SK-N-SH (cell line): ENCODE results near the gene F2R. TPM values are rescaled to one million over a fixed set of nuclear protein-coding genes. Genes with fewer than 3 reads are reported as not detected.

Source experiments
- CTCF ChIA-PET: fragments of 300-600, 350-600 bp; formaldehyde crosslinking; extraction: SDS; loops from one replicate; lab custom pipeline; 2021; lab: Yijun Ruan, JAX
- POLR2A ChIA-PET: fragments of 350-600 bp; sonication (Branson Sonifier 250); formaldehyde crosslinking; extraction: SDS; loops from one replicate; lab custom pipeline; 2020; ENCODE audit warnings: antibody characterized with exemption, inconsistent platforms; lab: Yijun Ruan, JAX
- DNase-seq: peaks from one replicate; pipeline ENCODE4 v3.0.0; 2012
- H2AFZ ChIP-seq: fragments of 200-600 bp; sonication (generic); 2 replicates; pipeline ENCODE4 v1.8.1; 2016; ENCODE audit warnings: antibody characterized with exemption, mild to moderate bottlenecking, low read depth
- H3F3A ChIP-seq: fragments of 200-600 bp; sonication (generic); replicated peaks from 2 replicates; pipeline ENCODE3; 2016; ENCODE audit warnings: antibody characterized with exemption, mild to moderate bottlenecking; ENCODE audit not compliant: insufficient read depth
- H3K27ac ChIP-seq, 2 experiments: fragments of 200-500 bp in 1 of 2; fragments of 200-600 bp in 1 of 2; sonication (Bioruptor generic) in 1 of 2; sonication (generic), shearing (Covaris generic) in 1 of 2; 2 replicates each; pipeline versions ENCODE4 v1.5.1 to v1.6.1; 2014 to 2016; ENCODE audit warnings: low read depth in 2 of 2, inconsistent platforms in 1 of 2, low read length in 1 of 2, mild to moderate bottlenecking in 1 of 2, mixed read lengths in 1 of 2
- H3K27me3 ChIP-seq: fragments of 200-600 bp; sonication (generic), shearing (Covaris generic); 2 replicates; pipeline ENCODE4 v1.6.1; 2016; ENCODE audit warnings: mixed run types; ENCODE audit not compliant: insufficient read depth
- H3K36me3 ChIP-seq, 2 experiments: fragments of 200-500 bp in 1 of 2; fragments of 200-600 bp in 1 of 2; sonication (Bioruptor generic) in 1 of 2; sonication (generic) in 1 of 2; replicated peaks in 1 of 2; 2 replicates each; pipeline versions ENCODE3 to v1.5.1; 2014 to 2016; ENCODE audit warnings: low read length in 1 of 2, mild to moderate bottlenecking in 1 of 2; ENCODE audit not compliant: insufficient read depth in 2 of 2, control insufficient read depth in 1 of 2
- H3K4me1 ChIP-seq, 2 experiments: fragments of 200-500 bp in 1 of 2; fragments of 200-600 bp in 1 of 2; sonication (Bioruptor generic) in 1 of 2; sonication (generic), shearing (Covaris generic) in 1 of 2; 2 replicates each; pipeline versions ENCODE4 v1.5.1 to v1.6.1; 2014 to 2016; ENCODE audit warnings: low read depth in 1 of 2, low read length in 1 of 2, mixed run types in 1 of 2; ENCODE audit not compliant: insufficient read depth in 2 of 2, control insufficient read depth in 1 of 2
- H3K4me2 ChIP-seq: fragments of 200-600 bp; sonication (generic), shearing (Covaris generic); 2 replicates; pipeline ENCODE4 v1.6.1; 2017; ENCODE audit warnings: mixed run types
- H3K4me3 ChIP-seq, 2 experiments: fragments of 200-500 bp in 1 of 2; fragments of 200-600 bp in 1 of 2; sonication (Bioruptor generic) in 1 of 2; sonication (generic), shearing (Covaris generic) in 1 of 2; 2 replicates each; pipeline versions ENCODE4 v1.5.1 to v1.8.1; 2014 to 2016; ENCODE audit warnings: low read depth in 2 of 2, inconsistent platforms in 1 of 2, low read length in 1 of 2, mild to moderate bottlenecking in 1 of 2, mixed read lengths in 1 of 2, moderate library complexity in 1 of 2
- H3K79me2 ChIP-seq: fragments of 200-600 bp; sonication (generic); 2 replicates; pipeline ENCODE4 v1.8.1; 2017; ENCODE audit warnings: mild to moderate bottlenecking; ENCODE audit not compliant: insufficient read depth
- H3K9ac ChIP-seq: fragments of 200-600 bp; sonication (generic); 2 replicates; pipeline ENCODE4 v1.6.1; 2017; ENCODE audit warnings: mixed run types
- H3K9me2 ChIP-seq: fragments of 200-600 bp; sonication (generic); 2 replicates; pipeline ENCODE4 v1.6.1; 2017; ENCODE audit warnings: mixed run types
- H3K9me3 ChIP-seq: fragments of 200-600 bp; sonication (generic); 2 replicates; pipeline ENCODE4 v1.6.1; 2017; ENCODE audit warnings: mixed run types, mild to moderate bottlenecking, moderate library complexity
- H4K20me1 ChIP-seq: fragments of 200-600 bp; sonication (generic); 2 replicates; pipeline ENCODE4 v1.6.1; 2017; ENCODE audit warnings: mild to moderate bottlenecking, mixed run types; ENCODE audit not compliant: insufficient read depth
- ELF1 ChIP-seq: IDR thresholded peaks from 2 replicates; pipeline ENCODE4 v1.4.0; 2012
- EZH2phosphoT487 ChIP-seq: fragments of 200-600 bp; sonication (generic); IDR thresholded peaks from 2 replicates; pipeline ENCODE4 v1.6.1; 2017; ENCODE audit warnings: low read depth, mixed run types, mild to moderate bottlenecking, antibody characterized with exemption, moderate library complexity, borderline replicate concordance
- FOXJ3 ChIP-seq: sonication (generic); formaldehyde crosslinking; IDR thresholded peaks from 2 replicates; pipeline ENCODE4 v1.5.1; 2020; ENCODE audit warnings: mild to moderate bottlenecking, missing genetic modification reagents
- GABPA ChIP-seq: IDR thresholded peaks from 2 replicates; pipeline ENCODE4 v1.4.0; 2012; ENCODE audit warnings: low read depth, mild to moderate bottlenecking
- GATA2 ChIP-seq: sonication (generic); formaldehyde crosslinking; IDR thresholded peaks from 2 replicates; pipeline ENCODE4 v1.5.0; 2020; ENCODE audit warnings: mild to moderate bottlenecking, missing genetic modification reagents
- JUND ChIP-seq: IDR thresholded peaks from 2 replicates; pipeline ENCODE4 v1.4.0; 2012
- MEF2A ChIP-seq: IDR thresholded peaks from 2 replicates; pipeline ENCODE4 v1.4.0; 2012; ENCODE audit warnings: low read depth, borderline replicate concordance
- MXI1 ChIP-seq: IDR thresholded peaks from 2 replicates; pipeline ENCODE4 v1.6.1; 2012; ENCODE audit warnings: mild to moderate bottlenecking, low read depth, low read length, improper control_type of control experiment
- RAD21 ChIP-seq: IDR thresholded peaks from 2 replicates; pipeline ENCODE4 v1.6.1; 2012; ENCODE audit warnings: mild to moderate bottlenecking, low read length
- RFX5 ChIP-seq: IDR thresholded peaks from 2 replicates; pipeline ENCODE4 v1.6.1; 2012; ENCODE audit warnings: mild to moderate bottlenecking, improper control_type of control experiment, low read length
- SIN3A ChIP-seq: IDR thresholded peaks from 2 replicates; pipeline ENCODE4 v1.6.1; 2012; ENCODE audit warnings: low read depth, mild to moderate bottlenecking, low read length, moderate library complexity, borderline replicate concordance
- TAF1 ChIP-seq: IDR thresholded peaks from 2 replicates; pipeline ENCODE4 v1.6.1; 2012; ENCODE audit warnings: low read depth, mild to moderate bottlenecking, low read length, moderate library complexity, borderline replicate concordance
- TCF12 ChIP-seq: IDR thresholded peaks from 2 replicates; pipeline ENCODE4 v1.4.0; 2012
- TEAD4 ChIP-seq: IDR thresholded peaks from 2 replicates; pipeline ENCODE4 v1.4.0; 2012; ENCODE audit warnings: mild to moderate bottlenecking, borderline replicate concordance; ENCODE audit not compliant: insufficient read depth
- YY1 ChIP-seq: IDR thresholded peaks from 2 replicates; pipeline ENCODE4 v1.4.0; 2012; ENCODE audit warnings: low read depth, mild to moderate bottlenecking
- WGBS: methylation state at CpG from one replicate; pipeline ENCODE4 v1.1.6; 2017; ENCODE audit warnings: low lambda C conversion rate; 5-methylcytosine and 5-hydroxymethylcytosine counted together
- polyA plus RNA-seq, 3 experiments: library from polyadenylated mRNA; depleted of rRNA; stranded (reverse); fragments of >200 nt; gene quantifications; 2 replicates each; pipeline ENCODE4 v1.2.3, GENCODE V29; 2012
- TF ChIP-seq, protein P1 (sequence below): fragments of 150-350 bp; IDR thresholded peaks from 2 replicates; pipeline ENCODE4 v1.6.1; 2016; ENCODE audit warnings: mild to moderate bottlenecking, low read depth, low read length
- TF ChIP-seq, protein P2 (sequence below): IDR thresholded peaks from 2 replicates; pipeline ENCODE4 v1.4.0; 2012; ENCODE audit warnings: low read depth, borderline replicate concordance
- TF ChIP-seq, protein P3 (sequence below): IDR thresholded peaks from 2 replicates; pipeline ENCODE4 v1.4.0; 2012; ENCODE audit warnings: low read depth
- TF ChIP-seq, protein P4 (sequence below): fragments of 200-600 bp; sonication (generic); IDR thresholded peaks from 2 replicates; pipeline ENCODE4 v1.6.1; 2017; ENCODE audit warnings: antibody characterized with exemption, mild to moderate bottlenecking, moderate library complexity

F2R gene
- polyA plus RNA-seq, 1 of the 3 experiments (the other 2 are of a cell fraction), result 212 TPM

DNA sequence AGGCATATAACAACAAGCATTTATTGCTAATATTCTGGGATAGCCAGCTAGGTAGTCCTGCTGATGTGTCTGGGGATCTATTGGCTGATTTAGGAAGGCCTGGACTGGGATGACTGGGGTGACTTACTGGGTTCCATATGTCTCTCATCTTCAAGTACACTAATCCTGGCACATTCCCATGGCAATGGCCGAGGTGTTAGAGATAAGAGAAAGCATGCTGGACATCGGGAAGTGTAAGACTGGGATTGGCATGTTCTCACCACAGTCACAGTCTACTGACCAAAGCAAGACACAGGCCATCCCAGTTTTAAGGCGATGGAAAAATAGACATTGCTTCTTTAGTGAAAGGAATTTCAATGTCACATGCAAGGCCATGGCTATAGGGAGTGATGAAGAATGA, 29.7 kb downstream of the F2R start:
- Histone ChIP-seq H3K4me2 (no peak overlapping the region), H4K20me1 (no peaks in the 10 kb centered on the region), H3K4me3 (no peak overlapping the region), H3K79me2 (no peaks in the 10 kb centered on the region), H3K9me3 (no peaks in the 10 kb centered on the region), H2AFZ (no peak overlapping the region), H3K9me2 (no peaks in the 10 kb centered on the region), H3K27ac (no peak overlapping the region), H3F3A (no peaks in the 10 kb centered on the region), H3K9ac (no peak overlapping the region), H3K27me3 (no peaks in the 10 kb centered on the region), H3K36me3 (no peaks in the 10 kb centered on the region), H3K4me1 (peaks cover 0 to 5% of the 10 kb centered on the region in 2 experiments; a peak in 1 of 4 replicates)
- ChIA-PET CTCF (no interaction called here), POLR2A (no interaction called here)
- DNase-seq, result no peak
- 88% methylated on average over 3 of the region's 3 CpGs for WGBS
- TF ChIP-seq ELF1 (no peak), RAD21 (no peak), GABPA (no peak), YY1 (no peak), JUND (no peak), GATA2 (CRISPR knock-in tag) (no peak), TCF12 (no peak), SIN3A (no peak), MXI1 (no peak), TAF1 (no peak), EZH2phosphoT487 (no peak), TEAD4 (no peak), FOXJ3 (no peak), RFX5 (no peak)
- TF ChIP-seq, protein P1, sequence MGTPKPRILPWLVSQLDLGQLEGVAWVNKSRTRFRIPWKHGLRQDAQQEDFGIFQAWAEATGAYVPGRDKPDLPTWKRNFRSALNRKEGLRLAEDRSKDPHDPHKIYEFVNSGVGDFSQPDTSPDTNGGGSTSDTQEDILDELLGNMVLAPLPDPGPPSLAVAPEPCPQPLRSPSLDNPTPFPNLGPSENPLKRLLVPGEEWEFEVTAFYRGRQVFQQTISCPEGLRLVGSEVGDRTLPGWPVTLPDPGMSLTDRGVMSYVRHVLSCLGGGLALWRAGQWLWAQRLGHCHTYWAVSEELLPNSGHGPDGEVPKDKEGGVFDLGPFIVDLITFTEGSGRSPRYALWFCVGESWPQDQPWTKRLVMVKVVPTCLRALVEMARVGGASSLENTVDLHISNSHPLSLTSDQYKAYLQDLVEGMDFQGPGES, result no peak
- TF ChIP-seq, protein P2, sequence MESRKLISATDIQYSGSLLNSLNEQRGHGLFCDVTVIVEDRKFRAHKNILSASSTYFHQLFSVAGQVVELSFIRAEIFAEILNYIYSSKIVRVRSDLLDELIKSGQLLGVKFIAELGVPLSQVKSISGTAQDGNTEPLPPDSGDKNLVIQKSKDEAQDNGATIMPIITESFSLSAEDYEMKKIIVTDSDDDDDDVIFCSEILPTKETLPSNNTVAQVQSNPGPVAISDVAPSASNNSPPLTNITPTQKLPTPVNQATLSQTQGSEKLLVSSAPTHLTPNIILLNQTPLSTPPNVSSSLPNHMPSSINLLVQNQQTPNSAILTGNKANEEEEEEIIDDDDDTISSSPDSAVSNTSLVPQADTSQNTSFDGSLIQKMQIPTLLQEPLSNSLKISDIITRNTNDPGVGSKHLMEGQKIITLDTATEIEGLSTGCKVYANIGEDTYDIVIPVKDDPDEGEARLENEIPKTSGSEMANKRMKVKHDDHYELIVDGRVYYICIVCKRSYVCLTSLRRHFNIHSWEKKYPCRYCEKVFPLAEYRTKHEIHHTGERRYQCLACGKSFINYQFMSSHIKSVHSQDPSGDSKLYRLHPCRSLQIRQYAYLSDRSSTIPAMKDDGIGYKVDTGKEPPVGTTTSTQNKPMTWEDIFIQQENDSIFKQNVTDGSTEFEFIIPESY, result no peak
- TF ChIP-seq, protein P3, sequence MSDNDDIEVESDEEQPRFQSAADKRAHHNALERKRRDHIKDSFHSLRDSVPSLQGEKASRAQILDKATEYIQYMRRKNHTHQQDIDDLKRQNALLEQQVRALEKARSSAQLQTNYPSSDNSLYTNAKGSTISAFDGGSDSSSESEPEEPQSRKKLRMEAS, result no peak

DNA sequence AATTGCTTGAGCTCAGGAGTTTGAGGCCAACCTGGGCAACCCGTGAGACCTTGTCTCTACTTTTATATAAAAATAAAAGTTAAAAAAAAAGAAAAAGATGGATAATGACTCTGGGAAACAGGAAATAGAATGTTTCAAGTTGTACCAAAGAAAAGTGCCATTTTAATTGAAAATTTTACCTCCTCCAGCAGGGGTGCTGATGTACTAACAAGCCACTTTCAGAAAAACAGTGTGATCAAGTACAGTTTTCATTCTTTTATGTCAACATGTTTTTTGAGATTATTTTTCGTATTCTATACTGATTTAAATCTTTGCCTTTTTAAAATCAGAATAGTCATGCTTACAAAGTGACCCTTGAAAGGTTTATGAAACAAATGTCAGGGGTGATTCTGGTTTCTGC, 30.8 kb downstream of the F2R start:
- peaks cover 0 to 5% of the 10 kb centered on the region in 2 experiments; a peak in 1 of 4 replicates for H3K4me1 ChIP-seq
- no peaks in the 10 kb centered on the region for H3K9me3 ChIP-seq
- no peak overlapping the region for H3K4me3 ChIP-seq
- H2AFZ ChIP-seq, result no peak overlapping the region
- H3K27ac ChIP-seq, result no peak overlapping the region
- TF ChIP-seq, protein P4, sequence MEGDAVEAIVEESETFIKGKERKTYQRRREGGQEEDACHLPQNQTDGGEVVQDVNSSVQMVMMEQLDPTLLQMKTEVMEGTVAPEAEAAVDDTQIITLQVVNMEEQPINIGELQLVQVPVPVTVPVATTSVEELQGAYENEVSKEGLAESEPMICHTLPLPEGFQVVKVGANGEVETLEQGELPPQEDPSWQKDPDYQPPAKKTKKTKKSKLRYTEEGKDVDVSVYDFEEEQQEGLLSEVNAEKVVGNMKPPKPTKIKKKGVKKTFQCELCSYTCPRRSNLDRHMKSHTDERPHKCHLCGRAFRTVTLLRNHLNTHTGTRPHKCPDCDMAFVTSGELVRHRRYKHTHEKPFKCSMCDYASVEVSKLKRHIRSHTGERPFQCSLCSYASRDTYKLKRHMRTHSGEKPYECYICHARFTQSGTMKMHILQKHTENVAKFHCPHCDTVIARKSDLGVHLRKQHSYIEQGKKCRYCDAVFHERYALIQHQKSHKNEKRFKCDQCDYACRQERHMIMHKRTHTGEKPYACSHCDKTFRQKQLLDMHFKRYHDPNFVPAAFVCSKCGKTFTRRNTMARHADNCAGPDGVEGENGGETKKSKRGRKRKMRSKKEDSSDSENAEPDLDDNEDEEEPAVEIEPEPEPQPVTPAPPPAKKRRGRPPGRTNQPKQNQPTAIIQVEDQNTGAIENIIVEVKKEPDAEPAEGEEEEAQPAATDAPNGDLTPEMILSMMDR, result peak; percentile 27; the same call in 1 of the 2 replicates
- TF ChIP-seq, protein P1, result no peak
- no peak for TF ChIP-seq MEF2A
- TF ChIP-seq, all 33 proteins: peak for 1
- ChIA-PET POLR2A (no interaction called here), CTCF (interaction anchor here (0.5 kb wide), 1 partner anchor 25 kb away, joined by 3 read pairs; no protein-coding TSS in a partner anchor)
- H3K9ac ChIP-seq, result no peak overlapping the region
- no peak for DNase-seq
- H3K9me2 ChIP-seq, result no peaks in the 10 kb centered on the region
- H3K79me2 ChIP-seq, result no peaks in the 10 kb centered on the region
- no peak overlapping the region for H3K4me2 ChIP-seq
- no peaks in the 10 kb centered on the region for H3F3A ChIP-seq
- no peaks in the 10 kb centered on the region for H3K27me3 ChIP-seq
- WGBS, result 87% methylated on average over 2 of the region's 2 CpGs
- H4K20me1 ChIP-seq, result no peaks in the 10 kb centered on the region
- H3K36me3 ChIP-seq, result no peaks in the 10 kb centered on the region
